HCT116 (cell line): Measurements from ENCODE around the gene SH3D19.

Experiments used
- EGR1 ChIP-seq: IDR thresholded peaks from 2 replicates; pipeline ENCODE4 v1.6.1; 2012; ENCODE audit warnings: low read depth
- POLR2AphosphoS5 ChIP-seq: IDR thresholded peaks from 2 replicates; pipeline ENCODE4 v1.6.1; 2011; ENCODE audit warnings: mild to moderate bottlenecking, low read depth, low read length, moderate library complexity
- TF ChIP-seq, protein P1 (sequence below), 3 experiments: fragments of 200-600 bp in 1 of 3; sonication (generic) in 1 of 3; IDR thresholded peaks in 2 of 3; conservative IDR thresholded peaks in 1 of 3; 2 replicates each; pipeline ENCODE4 v1.5.1; 2012 to 2017; ENCODE audit warnings: low read depth in 2 of 3, low read length in 2 of 3, antibody characterized with exemption in 1 of 3, borderline replicate concordance in 1 of 3, control low read depth in 1 of 3, mild to moderate bottlenecking in 1 of 3, mixed read lengths in 1 of 3, mixed run types in 1 of 3, moderate library complexity in 1 of 3; ENCODE audit not compliant: insufficient read depth in 1 of 3

DNA sequence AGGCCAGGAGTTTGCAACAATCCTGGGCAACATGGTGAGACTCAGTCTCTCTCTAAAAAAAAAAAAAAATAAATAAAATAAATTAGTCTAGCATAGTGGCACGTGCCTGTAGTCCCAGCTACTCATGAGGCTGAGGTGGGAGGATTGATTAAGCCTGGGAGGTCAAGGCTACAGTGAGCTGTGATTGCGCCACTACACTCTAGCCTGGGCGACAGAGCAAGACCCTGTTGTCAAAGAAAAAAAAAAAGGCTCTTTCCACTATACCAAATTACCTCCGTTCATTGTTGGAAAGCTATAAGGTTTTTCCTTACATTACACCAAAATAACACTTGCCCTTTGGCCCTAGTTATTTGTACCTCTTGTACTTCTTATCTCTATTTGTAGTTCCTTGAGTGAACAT is 58.3 kb downstream of the SH3D19 start:
- TF ChIP-seq, protein P1, sequence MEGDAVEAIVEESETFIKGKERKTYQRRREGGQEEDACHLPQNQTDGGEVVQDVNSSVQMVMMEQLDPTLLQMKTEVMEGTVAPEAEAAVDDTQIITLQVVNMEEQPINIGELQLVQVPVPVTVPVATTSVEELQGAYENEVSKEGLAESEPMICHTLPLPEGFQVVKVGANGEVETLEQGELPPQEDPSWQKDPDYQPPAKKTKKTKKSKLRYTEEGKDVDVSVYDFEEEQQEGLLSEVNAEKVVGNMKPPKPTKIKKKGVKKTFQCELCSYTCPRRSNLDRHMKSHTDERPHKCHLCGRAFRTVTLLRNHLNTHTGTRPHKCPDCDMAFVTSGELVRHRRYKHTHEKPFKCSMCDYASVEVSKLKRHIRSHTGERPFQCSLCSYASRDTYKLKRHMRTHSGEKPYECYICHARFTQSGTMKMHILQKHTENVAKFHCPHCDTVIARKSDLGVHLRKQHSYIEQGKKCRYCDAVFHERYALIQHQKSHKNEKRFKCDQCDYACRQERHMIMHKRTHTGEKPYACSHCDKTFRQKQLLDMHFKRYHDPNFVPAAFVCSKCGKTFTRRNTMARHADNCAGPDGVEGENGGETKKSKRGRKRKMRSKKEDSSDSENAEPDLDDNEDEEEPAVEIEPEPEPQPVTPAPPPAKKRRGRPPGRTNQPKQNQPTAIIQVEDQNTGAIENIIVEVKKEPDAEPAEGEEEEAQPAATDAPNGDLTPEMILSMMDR (IDR thresholded peaks at IDR 0.05 in 2 of 3, conservative IDR thresholded peaks at IDR 0.05 in 1 of 3; ENCODE audit: borderline replicate concordance in 1 of 3, insufficient read depth in 1 of 3, low read depth in 2 of 3, low read length in 2 of 3), result no peak
- TF ChIP-seq EGR1, result no peak
- TF ChIP-seq POLR2AphosphoS5, result no peak
